GM19438 (cell line): ENCODE measurements around the gene UNC50.
A peak's percentile ranks its signal among the peaks of the same experiment; 100 is the strongest.

Experiments
- ATAC-seq: cut with Tn5 transposase; IDR thresholded peaks from one replicate; pipeline ENCODE4 v1.9.1; 2021; ENCODE audit warnings: low read depth; ENCODE audit not compliant: unreplicated experiment

UNC50 gene

DNA sequence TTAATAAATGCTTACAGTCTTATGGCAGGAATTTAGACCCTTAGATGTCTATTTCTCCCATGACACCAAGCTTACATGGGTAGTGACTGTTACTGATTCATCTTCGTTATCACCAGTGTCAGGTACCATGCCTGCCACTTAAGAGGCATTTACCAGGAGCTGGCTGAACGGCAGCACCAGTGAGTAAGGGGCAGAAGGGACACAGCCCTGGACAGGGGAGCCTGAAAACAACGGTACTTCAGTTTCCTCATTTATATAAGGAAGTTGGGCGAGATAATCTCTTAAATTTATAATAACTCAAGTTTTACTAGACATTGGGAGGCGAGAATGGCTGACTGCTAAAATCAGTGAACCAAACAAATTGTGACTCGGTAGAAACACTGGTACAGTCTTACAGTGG, 1.3 kb upstream of the UNC50 start:
- ATAC-seq = no peak

DNA sequence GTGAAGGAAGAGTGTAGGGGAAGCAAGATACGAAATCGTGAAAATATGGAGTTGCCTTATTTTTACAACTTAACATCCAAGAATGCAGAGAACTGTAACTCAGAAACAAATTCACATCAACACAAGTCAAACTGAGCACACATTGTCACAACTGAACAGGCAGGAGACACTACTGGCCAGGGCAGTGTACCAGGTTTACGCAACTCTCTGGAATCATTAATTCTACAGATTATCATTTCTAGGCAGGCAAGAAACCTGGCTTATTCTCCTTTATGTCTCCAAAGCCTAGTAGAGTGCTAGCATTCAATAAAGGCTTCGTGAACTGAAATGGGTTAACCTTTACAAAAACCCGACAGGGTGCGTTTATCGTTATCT, 661 bp upstream of the UNC50 start:
- ATAC-seq = no peak

DNA sequence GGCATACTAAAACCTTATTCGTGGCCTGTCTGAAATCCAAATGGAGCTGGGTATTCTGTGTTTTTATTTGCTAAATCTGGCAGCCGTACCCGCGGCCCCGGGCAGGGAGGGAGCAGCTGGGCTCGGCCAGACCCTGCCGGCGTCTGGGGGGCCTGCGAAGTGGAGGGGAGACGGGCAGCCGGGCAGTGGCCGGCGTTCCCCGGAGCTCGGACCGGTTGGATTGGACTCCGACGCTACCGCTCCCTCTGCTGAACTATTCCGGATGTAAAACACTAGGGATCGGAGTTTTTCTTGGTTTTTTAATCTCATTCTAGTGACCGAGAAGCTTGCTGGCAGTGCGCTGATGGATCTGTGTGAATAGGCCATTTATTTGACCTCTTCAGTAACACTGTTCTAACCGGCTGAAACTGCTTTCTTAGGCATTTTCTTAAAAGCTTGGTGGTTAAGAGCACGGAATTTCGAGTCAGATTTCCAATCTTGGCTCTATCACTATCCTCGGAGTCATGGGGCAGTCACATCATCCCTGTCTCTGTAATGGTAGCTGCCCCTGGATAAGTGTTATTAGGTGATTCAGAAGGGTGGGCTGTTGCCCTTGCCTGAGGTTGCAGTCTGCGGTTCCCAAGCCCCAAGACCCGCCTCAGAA, 694 bp downstream of the UNC50 start:
- ATAC-seq = no peak

GRCh38 chr2:98614024-98614739, 5.8 kb downstream of the UNC50 start:
- ATAC-seq = no peak

DNA sequence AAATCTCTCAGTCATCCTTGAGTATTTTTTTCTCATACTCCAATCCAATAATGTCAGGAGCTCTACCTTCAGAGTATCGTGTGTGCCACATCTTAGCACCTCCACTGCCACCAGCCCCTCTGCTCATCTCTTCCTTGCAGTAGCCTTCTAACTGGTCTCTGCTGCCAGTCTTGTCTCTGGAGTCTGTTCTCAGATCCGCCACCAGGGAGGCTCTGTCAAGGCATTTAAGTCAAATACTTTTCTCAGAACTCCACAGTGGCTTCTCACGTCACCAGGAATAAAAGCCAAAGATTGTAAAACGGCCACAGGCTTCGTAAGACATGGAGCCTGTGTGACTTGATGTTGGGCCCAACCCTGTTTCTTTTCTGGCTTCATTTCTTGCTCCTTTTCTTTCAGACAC, 7.1 kb downstream of the UNC50 start:
- no peak for ATAC-seq

- no peak for ATAC-seq
Observed at GRCh38 chr2:98617149-98617548, 8.8 kb downstream of the UNC50 start.

GRCh38 chr2:98623657-98624056, 15.3 kb downstream of the UNC50 start:
- no peak for ATAC-seq

DNA sequence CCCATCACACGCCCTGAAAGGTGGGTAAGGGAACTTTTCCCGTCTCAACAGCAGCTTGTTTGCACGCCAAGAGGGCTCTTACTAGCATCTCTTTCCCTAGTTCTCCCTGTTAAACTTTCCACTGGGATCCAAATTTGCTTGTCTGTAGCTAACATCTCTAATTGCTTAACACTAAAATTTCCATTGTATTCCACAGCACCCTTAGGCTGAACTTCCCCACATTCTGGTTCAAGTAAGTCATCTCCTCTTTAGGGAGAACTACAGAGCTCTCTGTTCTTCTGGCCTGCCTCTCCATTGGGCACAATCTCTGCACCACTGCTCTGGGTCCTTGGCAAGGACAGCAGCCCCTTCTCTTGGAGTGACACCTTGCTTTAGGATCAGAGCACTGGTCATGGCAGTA, 24.0 kb downstream of the UNC50 start:
- no peak for ATAC-seq

GRCh38 chr2:98634406-98635092, 26.2 kb downstream of the UNC50 start:
- no peak for ATAC-seq

DNA sequence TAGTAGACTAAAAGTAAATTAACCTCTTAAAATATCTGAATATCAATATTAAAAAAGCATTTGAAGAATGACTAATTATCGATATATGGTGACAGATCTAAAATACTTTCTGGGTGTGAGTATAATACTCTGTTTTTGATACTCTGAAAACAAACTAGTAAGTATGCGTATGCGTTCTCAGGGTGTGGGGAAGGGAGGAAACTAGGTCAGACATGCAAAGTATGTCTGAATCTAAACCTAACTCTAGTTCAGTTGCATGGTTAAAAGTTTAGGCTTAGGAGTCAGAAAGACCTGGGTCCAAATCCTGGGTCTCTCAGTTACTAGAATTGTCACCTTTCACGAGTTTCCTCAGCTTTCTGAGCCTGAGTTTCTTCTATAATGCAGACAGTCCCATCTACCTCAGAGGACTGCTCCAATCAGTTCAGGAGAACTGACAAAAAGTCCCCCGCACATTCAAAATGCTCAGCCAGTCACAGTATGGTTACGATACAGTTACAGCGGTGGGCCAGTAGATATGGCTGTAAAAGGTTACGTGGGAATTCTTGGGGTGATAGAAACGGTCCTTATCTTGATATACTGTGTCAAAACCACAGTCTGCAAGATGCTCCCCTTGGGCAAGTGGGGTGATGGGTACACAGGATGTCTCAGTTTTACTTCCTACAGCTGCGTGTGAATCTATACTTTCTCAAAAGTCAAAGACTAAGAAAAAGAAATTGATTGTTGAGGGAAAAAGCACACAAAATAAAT, 29.2 kb downstream of the UNC50 start:
- ATAC-seq = peak; percentile 91

- no peak for ATAC-seq
Observed at GRCh38 chr2:98643496-98644100, 35.2 kb downstream of the UNC50 start.

DNA sequence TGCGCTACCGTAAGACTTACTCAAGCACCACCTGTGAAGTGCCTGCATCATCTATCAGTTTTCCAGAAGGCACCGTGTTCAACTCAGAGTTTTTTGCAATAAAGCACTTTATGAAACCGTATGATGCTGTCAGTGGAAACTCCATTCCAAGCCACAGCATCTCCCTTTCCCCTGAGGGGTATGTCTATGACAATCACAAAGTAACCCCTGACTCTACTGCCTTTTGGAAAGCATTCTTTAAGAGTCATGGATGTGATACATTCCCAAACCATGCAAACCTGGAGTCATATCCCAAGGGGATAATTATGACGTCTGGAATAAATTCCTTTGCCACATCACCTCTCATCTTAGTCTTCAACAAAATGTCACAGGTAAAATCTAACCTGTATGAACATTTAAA, 39.2 kb downstream of the UNC50 start:
- no peak for ATAC-seq

DNA sequence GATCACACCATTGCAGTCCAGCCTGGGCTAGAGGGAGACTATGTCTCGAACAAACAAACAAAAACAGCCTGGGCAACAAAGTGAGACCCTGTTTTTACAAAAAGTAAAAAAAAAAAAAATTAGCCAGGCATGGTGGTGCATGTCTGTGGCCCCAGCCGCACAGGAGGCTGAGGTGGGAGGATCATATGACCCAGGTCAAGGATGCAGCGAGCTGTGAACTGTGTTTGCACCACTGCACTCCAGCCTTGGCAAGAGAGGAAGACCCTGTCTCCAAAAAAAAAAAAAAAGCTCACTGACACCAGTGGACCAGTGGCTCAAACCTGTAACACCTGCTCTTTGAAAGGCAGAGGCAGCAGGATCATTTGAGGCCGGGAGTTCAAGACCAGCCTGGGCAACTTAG, 40.1 kb downstream of the UNC50 start:
- no peak for ATAC-seq

DNA sequence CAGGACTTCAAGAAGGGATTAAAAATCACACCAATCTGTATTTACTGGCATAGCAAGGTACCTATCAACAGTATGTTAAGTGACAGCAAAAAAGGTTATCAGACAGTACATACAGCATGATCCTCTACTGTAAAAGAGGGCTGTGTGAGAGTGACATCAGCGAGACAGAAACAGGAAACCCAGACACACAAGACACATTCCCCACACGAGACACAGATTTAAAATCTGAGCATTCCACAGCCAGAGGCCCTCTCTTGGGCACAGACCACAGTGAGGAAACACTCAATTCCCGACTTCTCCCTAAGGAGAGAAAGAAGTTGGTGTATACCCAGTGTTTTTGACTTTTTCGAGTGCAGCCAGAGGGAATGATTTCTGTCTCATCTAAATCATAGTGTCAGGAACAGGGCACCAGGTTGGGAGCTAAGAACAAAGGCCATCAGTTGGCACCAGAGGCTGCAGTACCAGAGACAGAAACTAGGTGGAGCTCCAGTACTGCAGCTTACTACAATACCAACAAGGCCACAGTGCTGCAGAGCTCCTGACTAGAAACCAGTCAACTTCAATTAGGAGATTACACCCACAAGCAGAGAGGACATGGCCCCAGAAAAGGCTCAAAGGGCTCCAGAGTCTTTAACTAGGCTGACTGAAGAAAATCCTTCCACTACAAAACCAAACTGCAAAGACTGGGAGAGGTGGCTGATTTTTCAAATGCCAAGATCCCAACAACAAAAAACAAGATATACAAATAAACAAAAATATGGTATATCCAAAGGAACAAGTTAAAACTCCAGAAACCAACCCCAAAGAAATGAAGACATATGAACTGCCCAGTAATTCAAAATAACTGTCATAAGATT, 41.0 kb downstream of the UNC50 start:
- ATAC-seq = no peak

GRCh38 chr2:98649992-98650375, 41.6 kb downstream of the UNC50 start:
- no peak for ATAC-seq

GRCh38 chr2:98650998-98651397, 42.6 kb downstream of the UNC50 start:
- ATAC-seq = no peak

GRCh38 chr2:98654699-98655495, 46.5 kb downstream of the UNC50 start:
- no peak for ATAC-seq

DNA sequence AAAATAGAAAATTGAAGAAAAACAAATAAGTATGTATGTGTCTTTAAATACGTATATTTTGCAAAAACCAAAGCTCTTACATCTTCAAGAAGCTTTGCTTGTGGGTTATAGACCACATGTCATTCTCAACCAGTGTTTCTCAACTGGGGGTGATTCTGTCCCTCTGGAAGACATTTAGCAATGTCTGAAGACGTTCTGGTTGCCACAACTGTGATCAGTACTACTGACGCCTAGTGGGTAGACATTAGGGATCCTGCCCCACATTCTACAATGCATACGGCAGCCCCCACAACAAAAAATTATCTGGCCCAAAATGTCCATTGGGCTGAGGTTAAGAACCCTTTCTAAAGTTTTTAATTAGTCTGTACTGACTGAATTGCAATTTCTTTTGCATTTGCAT, 48.4 kb downstream of the UNC50 start:
- no peak for ATAC-seq

DNA sequence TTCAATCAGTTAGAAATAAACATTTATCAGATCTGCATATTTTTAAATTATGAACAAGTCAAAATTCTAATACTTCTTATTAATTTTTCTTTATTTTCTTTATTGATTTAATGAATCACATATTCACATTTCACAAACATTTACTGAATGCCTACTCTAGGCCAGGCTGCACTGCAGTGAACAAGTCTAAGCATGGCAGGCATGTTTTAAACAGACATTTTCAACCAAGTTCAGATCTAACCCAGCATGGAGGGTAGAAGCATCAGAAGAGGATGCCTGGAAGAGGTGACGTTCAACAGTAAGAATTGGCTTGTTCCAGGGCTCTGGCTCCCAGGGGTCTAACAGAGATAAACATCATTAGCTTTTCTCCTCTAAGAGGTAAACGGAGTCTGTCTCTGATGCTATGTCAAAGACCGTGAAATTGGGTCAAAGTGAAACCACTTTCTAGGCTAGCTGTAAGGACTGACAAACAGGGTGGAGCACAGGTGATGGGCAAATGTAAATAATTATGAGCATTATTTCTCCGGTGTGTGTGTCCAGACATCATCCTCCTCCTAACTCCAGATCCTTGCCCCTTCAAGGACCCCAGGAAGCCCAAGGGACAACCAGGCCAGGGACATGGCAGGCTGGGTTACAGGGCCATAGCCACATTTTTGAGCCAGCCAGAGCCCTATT, 50.6 kb downstream of the UNC50 start:
- ATAC-seq = no peak
